Parietal lobe (tissue), 1 donor: ENCODE results near the gene FSD2. TPM values are rescaled to one million over a fixed set of nuclear protein-coding genes. Genes with fewer than 3 reads are reported as not detected.

Experiments
- total RNA-seq: library from RNA; depleted of rRNA; stranded (reverse); fragments of >200 nt; gene quantifications from one replicate; pipeline ENCODE4 v1.2.3, GENCODE V29; 2014

The FSD2 gene, protein sequence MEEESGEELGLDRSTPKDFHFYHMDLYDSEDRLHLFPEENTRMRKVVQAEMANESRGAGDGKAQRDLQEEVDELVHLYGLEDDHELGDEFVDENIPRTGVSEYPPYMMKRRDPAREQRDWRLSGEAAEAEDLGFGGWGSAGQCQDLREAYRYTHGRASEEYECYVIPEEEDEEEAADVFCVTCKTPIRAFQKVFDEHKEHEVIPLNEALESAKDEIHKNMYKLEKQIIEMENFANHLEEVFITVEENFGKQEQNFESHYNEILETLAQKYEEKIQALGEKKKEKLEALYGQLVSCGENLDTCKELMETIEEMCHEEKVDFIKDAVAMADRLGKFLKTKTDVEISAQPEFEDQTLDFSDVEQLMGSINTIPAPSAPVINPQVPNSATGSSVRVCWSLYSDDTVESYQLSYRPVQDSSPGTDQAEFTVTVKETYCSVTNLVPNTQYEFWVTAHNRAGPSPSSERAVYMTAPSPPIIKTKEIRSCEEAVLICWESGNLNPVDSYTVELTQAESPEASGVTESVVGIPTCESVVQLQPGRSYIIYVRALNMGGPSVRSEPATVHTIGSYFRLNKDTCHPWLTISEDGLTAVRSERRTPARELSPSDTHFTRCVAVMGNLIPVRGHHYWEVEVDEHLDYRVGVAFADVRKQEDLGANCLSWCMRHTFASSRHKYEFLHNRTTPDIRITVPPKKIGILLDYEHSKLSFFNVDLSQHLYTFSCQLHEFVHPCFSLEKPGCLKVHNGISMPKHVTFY
- total RNA-seq: not detected

DNA sequence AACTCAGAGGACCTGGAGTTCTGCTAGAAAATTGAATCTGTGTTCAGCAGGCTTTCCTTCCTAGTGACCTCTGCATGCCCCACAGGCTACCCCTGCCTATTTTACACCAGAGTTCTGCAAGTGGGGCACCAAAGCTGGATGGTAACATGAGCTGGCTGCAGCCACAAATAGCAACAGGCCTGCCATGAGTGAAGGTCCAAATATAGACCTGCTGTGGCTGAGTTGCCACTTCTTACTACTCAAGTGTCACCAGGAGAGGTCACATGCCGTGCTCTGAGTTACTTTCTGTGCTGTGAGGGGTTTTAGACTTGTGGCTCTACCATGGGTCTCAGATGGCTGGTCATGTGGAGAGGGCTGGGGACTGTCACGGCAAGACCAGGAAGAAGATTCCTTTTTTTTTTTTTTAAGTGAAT, at the start of gene FSD2:
TSS of gene FSD2 (minus strand) at position 76 of the 413 bp plus-strand sequence. CDS start 18,679 bp downstream, outside the sequence.

DNA sequence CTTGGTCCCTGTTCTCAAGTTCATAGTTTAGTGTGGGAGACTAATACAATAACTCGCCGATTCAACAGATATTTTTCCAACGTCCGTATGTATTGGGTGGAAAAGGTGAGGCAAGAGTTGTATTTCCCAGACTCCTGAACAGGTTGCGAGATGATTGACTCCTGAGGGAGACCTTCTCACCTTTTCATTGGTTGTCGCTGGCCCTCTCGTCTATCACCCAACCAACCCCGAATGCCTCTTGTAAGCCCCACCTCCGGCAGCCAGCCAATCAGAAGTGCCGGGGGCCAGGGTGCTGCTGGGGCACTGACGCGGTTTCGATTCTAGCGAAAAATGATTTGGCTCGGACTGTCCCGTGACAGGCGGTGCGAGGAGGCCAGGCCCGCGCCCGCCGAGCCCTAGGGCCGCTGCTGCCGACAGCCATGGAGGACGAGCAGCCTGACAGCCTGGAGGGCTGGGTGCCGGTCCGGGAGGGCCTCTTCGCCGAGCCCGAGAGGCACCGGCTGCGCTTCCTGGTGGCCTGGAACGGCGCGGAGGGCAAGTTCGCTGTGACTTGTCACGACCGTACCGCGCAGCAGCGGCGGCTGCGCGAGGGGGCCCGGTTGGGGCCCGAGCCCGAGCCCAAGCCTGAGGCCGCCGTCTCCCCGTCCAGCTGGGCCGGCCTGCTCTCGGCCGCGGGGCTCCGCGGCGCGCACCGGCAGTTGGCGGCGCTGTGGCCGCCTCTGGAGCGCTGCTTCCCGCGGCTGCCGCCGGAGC, 3.6 kb upstream of the FSD2 start, which contains the start of gene WHAMM:
TSS of gene WHAMM (plus strand) at position 321 of the 753 bp plus-strand sequence. CDS start at position 420, 99 bp downstream.

DNA sequence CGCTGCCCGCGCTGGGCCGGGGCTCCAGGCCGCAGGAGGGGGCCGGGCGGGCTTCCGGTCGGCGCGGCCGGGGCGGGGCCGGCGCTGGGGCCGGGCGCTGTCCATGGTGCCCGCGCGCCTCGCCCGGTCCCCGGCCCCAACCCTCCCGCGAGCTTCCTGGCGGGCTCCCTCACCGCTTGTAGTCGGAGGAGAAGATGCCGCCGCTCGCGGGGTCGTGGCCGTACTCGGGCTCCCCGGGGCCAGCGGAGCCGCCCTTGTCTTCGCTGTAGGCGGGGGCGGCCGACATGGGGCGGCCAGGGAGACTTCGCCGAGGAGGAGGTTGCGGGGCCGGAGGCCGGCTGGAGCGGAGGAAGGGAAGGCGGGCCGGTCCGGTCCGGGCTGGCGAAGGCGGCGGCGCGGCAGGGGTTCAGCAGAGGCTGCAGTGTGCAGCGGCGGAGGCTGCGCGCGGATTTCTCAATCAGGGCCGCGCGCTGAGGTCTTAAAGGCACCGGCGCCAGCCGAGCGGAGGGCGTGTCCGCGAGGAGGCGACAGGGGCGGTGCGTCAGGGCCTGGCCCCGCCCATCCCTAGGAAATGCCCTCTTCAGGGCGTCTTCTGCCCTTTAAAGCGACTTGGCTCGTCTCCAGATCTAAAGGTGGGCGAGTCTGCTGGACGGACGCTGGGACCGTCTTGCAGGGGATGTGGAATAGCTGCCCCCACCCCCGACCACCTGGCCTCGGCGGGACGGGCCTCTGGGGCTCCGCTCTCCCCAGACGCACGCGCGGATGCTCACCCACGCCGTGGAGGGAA, 96.3 kb downstream of the FSD2 start, which contains the start of gene AP3B2:
TSS of gene AP3B2 (minus strand) at position 455 of the 787 bp plus-strand sequence. CDS start at position 286, 169 bp downstream.

Other genes with a start within 250 kb of the FSD2 start
- gene CPEB1, start 158.7 kb downstream of the FSD2 start, total RNA-seq: 4.7 TPM
- gene AP3B2, start 96.2 kb downstream of the FSD2 start, total RNA-seq: 104 TPM
- gene WHAMM, start 3.6 kb upstream of the FSD2 start, total RNA-seq: 4.1 TPM
- 61.7 TPM for gene HOMER2, start 146.7 kb upstream of the FSD2 start, total RNA-seq
- gene RAMAC, start 180.1 kb upstream of the FSD2 start, total RNA-seq: 23.5 TPM
- gene C15orf40, start 205.6 kb upstream of the FSD2 start, total RNA-seq: 28.8 TPM